Right atrium auricular region (tissue), 2 donors: Measurements from ENCODE around the gene PAX7. TPM values are rescaled to one million over a fixed set of nuclear protein-coding genes. Genes with fewer than 3 reads are reported as not detected.

Experiments
- DNase-seq: peaks from one replicate; pipeline ENCODE4 v3.0.0-alpha.2; 2019; ENCODE audit warnings: low spot score
- H3K27ac ChIP-seq, 2 donors: fragments of 200-600 bp; sonication (generic); 1 replicate in 1 of 2; 2 replicates in 1 of 2; pipeline ENCODE4 v1.5.1; 2016 to 2019
- H3K27me3 ChIP-seq, 2 donors: fragments of 200-600 bp; sonication (generic); one replicate each; pipeline versions ENCODE4 v1.5.1 to v1.6.0; 2017 to 2019
- H3K36me3 ChIP-seq: fragments of 200-600 bp; sonication (generic); one replicate; pipeline ENCODE4 v1.5.1; 2016
- H3K4me1 ChIP-seq, 2 donors: fragments of 200-600 bp; sonication (generic); one replicate each; pipeline versions ENCODE4 v1.5.1 to v1.6.0; 2017 to 2019
- H3K4me3 ChIP-seq, 2 donors: fragments of 200-600 bp; sonication (generic); 1 replicate in 1 of 2; 2 replicates in 1 of 2; pipeline ENCODE4 v1.5.1; 2017 to 2019; ENCODE audit warnings: mild to moderate bottlenecking in 1 of 2, moderate library complexity in 1 of 2
- H3K9me3 ChIP-seq, 2 donors: fragments of 200-600 bp; sonication (generic); one replicate each; pipeline ENCODE4 v1.5.1; 2019
- total RNA-seq, 2 donors: library from RNA; depleted of rRNA; stranded (reverse); fragments of >200 nt; gene quantifications; one replicate each; pipeline ENCODE4 v1.1.0, GENCODE V29; 2016
- TF ChIP-seq, protein P1 (sequence below), 2 donors: fragments of 200-600 bp; sonication (generic); IDR thresholded peaks; one replicate each; pipeline ENCODE4 v1.5.1; 2019; ENCODE audit warnings: antibody characterized with exemption in 2 of 2

Gene PAX7
- total RNA-seq, 2 donors from 2014 or later, result not detected

DNA sequence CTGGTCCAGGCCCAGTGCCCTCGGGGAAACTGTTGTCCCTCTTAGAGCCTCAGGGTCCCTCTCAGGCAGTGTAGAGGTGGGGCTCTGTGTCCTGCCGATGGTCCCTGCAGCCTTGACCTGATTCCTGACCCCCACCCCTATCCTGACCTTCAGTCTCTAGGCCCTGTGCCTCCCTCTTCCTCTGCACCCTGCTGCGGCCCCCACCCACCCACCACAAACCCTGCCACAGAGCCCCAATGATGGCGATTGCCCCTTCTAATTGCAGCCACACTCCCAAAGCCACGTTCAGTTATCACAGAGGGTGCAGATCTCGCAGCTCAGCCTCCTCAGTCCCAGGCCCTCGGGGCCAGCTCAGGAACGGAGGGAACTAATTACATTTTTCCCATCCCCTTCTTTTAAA, 99.7 kb downstream of the PAX7 start:
- Histone ChIP-seq H3K4me1 (no peaks in the 10 kb centered on the region), H3K36me3 (no peaks in the 10 kb centered on the region), H3K27ac (no peak overlapping the region), H3K27me3 (no peaks in the 10 kb centered on the region), H3K4me3 (no peak overlapping the region), H3K9me3 (no peaks in the 10 kb centered on the region)
- DNase-seq, result no peak
- TF ChIP-seq, protein P1, sequence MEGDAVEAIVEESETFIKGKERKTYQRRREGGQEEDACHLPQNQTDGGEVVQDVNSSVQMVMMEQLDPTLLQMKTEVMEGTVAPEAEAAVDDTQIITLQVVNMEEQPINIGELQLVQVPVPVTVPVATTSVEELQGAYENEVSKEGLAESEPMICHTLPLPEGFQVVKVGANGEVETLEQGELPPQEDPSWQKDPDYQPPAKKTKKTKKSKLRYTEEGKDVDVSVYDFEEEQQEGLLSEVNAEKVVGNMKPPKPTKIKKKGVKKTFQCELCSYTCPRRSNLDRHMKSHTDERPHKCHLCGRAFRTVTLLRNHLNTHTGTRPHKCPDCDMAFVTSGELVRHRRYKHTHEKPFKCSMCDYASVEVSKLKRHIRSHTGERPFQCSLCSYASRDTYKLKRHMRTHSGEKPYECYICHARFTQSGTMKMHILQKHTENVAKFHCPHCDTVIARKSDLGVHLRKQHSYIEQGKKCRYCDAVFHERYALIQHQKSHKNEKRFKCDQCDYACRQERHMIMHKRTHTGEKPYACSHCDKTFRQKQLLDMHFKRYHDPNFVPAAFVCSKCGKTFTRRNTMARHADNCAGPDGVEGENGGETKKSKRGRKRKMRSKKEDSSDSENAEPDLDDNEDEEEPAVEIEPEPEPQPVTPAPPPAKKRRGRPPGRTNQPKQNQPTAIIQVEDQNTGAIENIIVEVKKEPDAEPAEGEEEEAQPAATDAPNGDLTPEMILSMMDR (IDR thresholded peaks at IDR 0.05), result no peak

DNA sequence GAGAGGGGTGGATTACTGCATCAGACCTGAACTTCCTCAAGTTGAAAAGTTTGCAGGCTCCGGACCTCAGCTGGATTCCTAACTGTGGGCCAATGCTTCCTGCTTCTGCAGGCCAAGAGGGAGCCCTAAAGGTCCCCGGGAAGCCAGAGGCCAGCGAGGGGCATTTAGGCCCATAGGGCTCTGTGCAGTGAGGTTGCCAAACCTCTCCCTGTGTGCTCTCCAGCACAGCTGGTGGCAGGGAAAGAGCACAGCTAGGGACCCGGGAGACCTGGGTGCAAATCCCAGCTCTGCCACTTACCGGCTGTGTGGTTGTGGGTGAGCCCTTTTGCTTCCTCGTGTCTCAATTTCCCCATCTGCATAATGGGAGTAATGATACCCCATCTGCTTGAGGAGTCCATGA, 100.5 kb downstream of the PAX7 start:
- no peak for DNase-seq
- no peak overlapping the region for H3K27ac ChIP-seq
- no peaks in the 10 kb centered on the region for H3K36me3 ChIP-seq
- H3K27me3 ChIP-seq, result no peaks in the 10 kb centered on the region
- H3K4me3 ChIP-seq, result no peak overlapping the region
- no peaks in the 10 kb centered on the region for H3K4me1 ChIP-seq
- TF ChIP-seq, protein P1 (IDR thresholded peaks at IDR 0.05), result no peak
- no peaks in the 10 kb centered on the region for H3K9me3 ChIP-seq

DNA sequence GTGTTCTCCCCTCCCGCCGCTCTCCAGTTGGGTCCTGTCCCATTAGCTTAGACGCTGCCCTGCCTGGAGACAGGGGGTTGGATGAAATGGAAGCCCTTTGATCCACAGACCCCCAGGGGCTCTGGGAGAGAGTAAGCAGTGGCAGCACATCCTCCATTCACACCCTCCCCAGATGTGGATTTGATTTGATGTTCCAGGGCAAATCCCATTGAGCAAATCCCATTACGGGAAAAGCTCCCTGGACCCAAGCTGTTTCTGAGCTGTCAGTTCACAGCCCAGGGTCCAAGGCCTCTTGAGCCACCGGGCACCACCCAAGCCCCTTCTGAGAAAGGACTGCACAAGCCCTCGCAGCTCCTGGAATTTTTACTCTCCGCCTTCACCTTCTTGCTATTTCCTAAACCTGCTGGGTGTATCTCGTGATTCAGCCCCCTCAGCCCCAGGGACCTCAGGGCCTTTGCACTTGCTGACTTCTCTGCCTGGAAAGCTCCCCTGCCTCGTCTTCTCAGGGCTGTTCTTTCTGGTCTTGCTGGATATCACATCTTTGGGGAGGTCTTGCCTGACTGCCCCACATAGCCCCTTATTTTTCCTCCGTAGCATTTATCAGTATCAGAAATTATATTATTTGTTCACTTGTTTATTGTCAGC, 101.1 kb downstream of the PAX7 start:
- Histone ChIP-seq H3K27me3 (no peaks in the 10 kb centered on the region), H3K36me3 (no peaks in the 10 kb centered on the region), H3K9me3 (no peaks in the 10 kb centered on the region), H3K4me1 (no peaks in the 10 kb centered on the region), H3K27ac (no peak overlapping the region), H3K4me3 (no peak overlapping the region)
- TF ChIP-seq, protein P1 (IDR thresholded peaks at IDR 0.05), result no peak
- DNase-seq, result no peak

DNA sequence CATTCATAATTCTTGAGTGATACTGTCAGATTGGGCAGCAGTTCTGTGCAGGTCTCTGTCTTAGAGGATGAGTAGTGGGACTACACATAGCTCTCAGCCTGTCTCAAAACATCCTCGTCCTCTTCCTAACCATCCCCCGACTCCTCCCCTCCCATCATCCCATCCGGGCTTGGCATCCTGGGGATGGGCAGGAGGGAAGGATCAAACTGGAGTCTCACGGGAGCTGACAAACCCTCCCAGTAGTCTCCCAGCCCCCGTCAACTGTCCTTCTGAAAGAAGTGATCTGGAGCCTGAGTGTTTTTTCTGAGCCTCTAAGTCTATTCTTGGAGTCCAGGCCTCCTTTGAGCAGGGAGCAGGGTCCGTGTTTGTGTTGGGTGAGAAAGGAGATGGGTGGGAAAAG, 102.0 kb downstream of the PAX7 start:
- TF ChIP-seq, protein P1 (IDR thresholded peaks at IDR 0.05), result no peak
- no peak overlapping the region for H3K4me3 ChIP-seq
- no peaks in the 10 kb centered on the region for H3K4me1 ChIP-seq
- H3K9me3 ChIP-seq, result no peaks in the 10 kb centered on the region
- H3K36me3 ChIP-seq, result no peaks in the 10 kb centered on the region
- H3K27me3 ChIP-seq, result no peaks in the 10 kb centered on the region
- H3K27ac ChIP-seq, result no peak overlapping the region
- no peak for DNase-seq

DNA sequence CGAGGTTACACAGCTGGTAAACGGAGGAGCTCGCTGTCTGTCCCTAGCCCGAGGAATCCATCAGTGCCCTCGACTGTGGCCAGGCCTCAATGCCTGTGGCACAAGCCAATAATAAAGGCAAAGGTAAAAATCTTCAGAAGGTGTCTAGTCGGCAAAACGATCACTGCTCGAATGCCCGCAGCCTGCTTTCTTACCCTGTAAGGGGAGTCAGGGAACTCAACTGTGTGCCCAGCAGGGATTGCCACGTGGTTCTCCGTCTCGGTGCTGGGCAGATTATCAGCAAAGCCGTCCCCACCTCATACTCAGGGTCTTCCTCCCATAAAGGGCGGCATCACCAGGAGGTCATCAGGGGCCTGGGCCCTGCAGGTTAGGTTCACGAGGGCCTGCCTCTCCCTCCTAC, 103.4 kb downstream of the PAX7 start:
- Histone ChIP-seq H3K4me1 (no peaks in the 10 kb centered on the region), H3K27me3 (no peaks in the 10 kb centered on the region), H3K27ac (no peak overlapping the region), H3K9me3 (no peaks in the 10 kb centered on the region), H3K36me3 (no peaks in the 10 kb centered on the region), H3K4me3 (no peak overlapping the region)
- TF ChIP-seq, protein P1 (IDR thresholded peaks at IDR 0.05), result no peak
- DNase-seq, result no peak
